HepG2 (cell line): ENCODE measurements around the gene STUB1. TPM values are rescaled to one million over a fixed set of nuclear protein-coding genes. Genes with fewer than 3 reads are reported as not detected.

Source experiments
- AHR ChIP-seq: IDR thresholded peaks from 2 replicates; pipeline ENCODE4 v1.6.1; 2018; ENCODE audit warnings: missing genetic modification reagents, missing compliant biosample characterization
- ATF7 ChIP-seq, 2 experiments: fragments of 450-650 bp in 1 of 2; sonication (generic) in 1 of 2; formaldehyde crosslinking in 1 of 2; IDR thresholded peaks; 2 replicates each; pipeline versions ENCODE4 v1.4.0 to v1.6.1; 2016 to 2020; ENCODE audit warnings: antibody characterized with exemption in 1 of 2, mild to moderate bottlenecking in 1 of 2, missing genetic modification reagents in 1 of 2
- CENPT ChIP-seq: sonication (generic); formaldehyde crosslinking; IDR thresholded peaks from 2 replicates; pipeline ENCODE4 v1.8.0; 2022; ENCODE audit warnings: low read depth, mild to moderate bottlenecking, moderate library complexity, missing genetic modification reagents
- ISX ChIP-seq: sonication (generic); formaldehyde crosslinking; conservative IDR thresholded peaks from 2 replicates; pipeline ENCODE4 v1.5.0; 2020; ENCODE audit warnings: missing genetic modification reagents
- JDP2 ChIP-seq: sonication (generic); formaldehyde crosslinking; IDR thresholded peaks from 2 replicates; pipeline ENCODE4 v1.8.1; 2022; ENCODE audit warnings: missing genetic modification reagents, borderline replicate concordance
- MAF1 ChIP-seq: sonication (generic); formaldehyde crosslinking; IDR thresholded peaks from 2 replicates; pipeline ENCODE4 v1.5.0; 2020; ENCODE audit warnings: missing genetic modification reagents, borderline replicate concordance
- MTF1 ChIP-seq: sonication (generic); formaldehyde crosslinking; IDR thresholded peaks from 2 replicates; pipeline ENCODE4 v1.5.0; 2020; ENCODE audit warnings: missing genetic modification reagents
- MXI1 ChIP-seq: IDR thresholded peaks from 3 replicates; pipeline ENCODE4 v1.6.1; 2012; ENCODE audit warnings: low read depth, low read length, inconsistent platforms, borderline replicate concordance
- MYC ChIP-seq: sonication (generic); formaldehyde crosslinking; IDR thresholded peaks from 2 replicates; pipeline ENCODE4 v1.9.0; 2021; ENCODE audit warnings: missing genetic modification reagents, borderline replicate concordance
- PCBP1 ChIP-seq: fragments of 200-400 bp; formaldehyde crosslinking; IDR thresholded peaks from 2 replicates; pipeline ENCODE4 v1.6.1; 2017; ENCODE audit warnings: mild to moderate bottlenecking, low read depth, low read length, borderline replicate concordance
- POGK ChIP-seq: sonication (generic); formaldehyde crosslinking; conservative IDR thresholded peaks from 2 replicates; pipeline ENCODE4 v1.8.0; 2022; ENCODE audit warnings: mild to moderate bottlenecking, moderate library complexity, missing genetic modification reagents
- RORA ChIP-seq: sonication (generic); formaldehyde crosslinking; IDR thresholded peaks from 2 replicates; pipeline ENCODE4 v1.5.0; 2020; ENCODE audit warnings: mild to moderate bottlenecking, missing genetic modification reagents, moderate library complexity
- SP2 ChIP-seq: sonication (generic); formaldehyde crosslinking; IDR thresholded peaks from 2 replicates; pipeline ENCODE4 v1.5.1; 2020; ENCODE audit warnings: mild to moderate bottlenecking, missing genetic modification reagents
- ZBTB42 ChIP-seq: sonication (generic); formaldehyde crosslinking; IDR thresholded peaks from 2 replicates; pipeline ENCODE4 v1.5.0; 2020; ENCODE audit warnings: mild to moderate bottlenecking, missing genetic modification reagents
- ZFP41 ChIP-seq: sonication (generic); formaldehyde crosslinking; IDR thresholded peaks from 2 replicates; pipeline ENCODE4 v1.4.0; 2020; ENCODE audit warnings: mild to moderate bottlenecking, missing genetic modification reagents, borderline replicate concordance
- ZFP90 ChIP-seq: sonication (generic); formaldehyde crosslinking; IDR thresholded peaks from 2 replicates; pipeline ENCODE4 v1.8.0; 2022; ENCODE audit warnings: missing genetic modification reagents, mild to moderate bottlenecking, inconsistent platforms, borderline replicate concordance
- ZNF12 ChIP-seq: sonication (generic); formaldehyde crosslinking; IDR thresholded peaks from 2 replicates; pipeline ENCODE4 v1.5.0; 2020; ENCODE audit warnings: missing genetic modification reagents
- ZNF143 ChIP-seq: sonication (generic); formaldehyde crosslinking; IDR thresholded peaks from 2 replicates; pipeline ENCODE4 v1.4.0; 2020; ENCODE audit warnings: missing genetic modification reagents
- ZNF350 ChIP-seq: sonication (generic); formaldehyde crosslinking; IDR thresholded peaks from 2 replicates; pipeline ENCODE4 v1.4.0; 2020; ENCODE audit warnings: mild to moderate bottlenecking, low read depth, missing genetic modification reagents, borderline replicate concordance
- ZNF574 ChIP-seq: sonication (generic); formaldehyde crosslinking; IDR thresholded peaks from 2 replicates; pipeline ENCODE4 v1.4.0; 2020; ENCODE audit warnings: missing genetic modification reagents
- polyA plus RNA-seq, 8 experiments: library from polyadenylated mRNA; depleted of rRNA in 3 of 8; stranded (reverse) in 7 of 8; unstranded in 1 of 8; fragments of >200 nt; fragmentation: Illumina TruSeq in 4 of 8; extraction: Trizol in 4 of 8; gene quantifications; 2 replicates each; pipeline versions ENCODE4 v1.2.1 to v1.2.3, GENCODE V29; 2011 to 2016; ENCODE audit warnings: low read depth in 4 of 8, missing spikeins in 1 of 8, mixed read lengths in 1 of 8; ENCODE audit not compliant: insufficient read depth in 1 of 8
- total RNA-seq, 5 experiments: library from RNA; depleted of rRNA; stranded (reverse); fragments of >200 nt; fragmentation: Illumina TruSeq; extraction: Trizol; gene quantifications; 2 replicates each; pipeline ENCODE4 v1.2.3, GENCODE V29; 2016; ENCODE audit warnings: low read depth in 1 of 5
- TF ChIP-seq, protein P1 (sequence below): sonication (generic); formaldehyde crosslinking; IDR thresholded peaks from 2 replicates; pipeline ENCODE4 v1.4.0; 2020; ENCODE audit warnings: missing genetic modification reagents, borderline replicate concordance

STUB1 gene
- total and polyA plus RNA-seq, 2 of the 13 experiments (the other 11 are each of a cell fraction or from before 2014, with no cell fraction given): 52.9 to 78.2 TPM

- TF ChIP-seq ZFP41 (CRISPR knock-in tag) (no peak), ZBTB42 (CRISPR knock-in tag) (no peak), ISX (CRISPR knock-in tag) (no peak), RORA (CRISPR knock-in tag) (no peak), MAF1 (CRISPR knock-in tag) (no peak), MYC (peak; percentile 80), CENPT (CRISPR knock-in tag) (peak; percentile 15), ZNF350 (no peak), MXI1 (peak; percentile 40; the same call in 1 of the 3 replicates), PCBP1 (no peak), MTF1 (no peak), POGK (CRISPR knock-in tag) (peak; percentile 57; the same call in 1 of the 2 replicates), ZNF574 (CRISPR knock-in tag) (peak; percentile 91), SP2 (CRISPR knock-in tag) (peak; percentile 64), ZFP90 (CRISPR knock-in tag) (0 out of 2 replicates have a peak, but pooled peaks have one; percentile 67), ATF7 (IDR thresholded peaks at IDR 0.05) (no peak), ATF7 (CRISPR knock-in tag; IDR thresholded peaks at IDR 0.05) (peak; percentile 48; the same call in 1 of the 2 replicates), JDP2 (CRISPR knock-in tag) (no peak; the same call in 1 of the 2 replicates), ZNF12 (CRISPR knock-in tag) (0 out of 2 replicates have a peak, but pooled peaks have one; percentile 20), AHR (CRISPR knock-in tag) (no peak; the same call in 1 of the 2 replicates), ZNF143 (CRISPR knock-in tag) (no peak)
- TF ChIP-seq, protein P1, sequence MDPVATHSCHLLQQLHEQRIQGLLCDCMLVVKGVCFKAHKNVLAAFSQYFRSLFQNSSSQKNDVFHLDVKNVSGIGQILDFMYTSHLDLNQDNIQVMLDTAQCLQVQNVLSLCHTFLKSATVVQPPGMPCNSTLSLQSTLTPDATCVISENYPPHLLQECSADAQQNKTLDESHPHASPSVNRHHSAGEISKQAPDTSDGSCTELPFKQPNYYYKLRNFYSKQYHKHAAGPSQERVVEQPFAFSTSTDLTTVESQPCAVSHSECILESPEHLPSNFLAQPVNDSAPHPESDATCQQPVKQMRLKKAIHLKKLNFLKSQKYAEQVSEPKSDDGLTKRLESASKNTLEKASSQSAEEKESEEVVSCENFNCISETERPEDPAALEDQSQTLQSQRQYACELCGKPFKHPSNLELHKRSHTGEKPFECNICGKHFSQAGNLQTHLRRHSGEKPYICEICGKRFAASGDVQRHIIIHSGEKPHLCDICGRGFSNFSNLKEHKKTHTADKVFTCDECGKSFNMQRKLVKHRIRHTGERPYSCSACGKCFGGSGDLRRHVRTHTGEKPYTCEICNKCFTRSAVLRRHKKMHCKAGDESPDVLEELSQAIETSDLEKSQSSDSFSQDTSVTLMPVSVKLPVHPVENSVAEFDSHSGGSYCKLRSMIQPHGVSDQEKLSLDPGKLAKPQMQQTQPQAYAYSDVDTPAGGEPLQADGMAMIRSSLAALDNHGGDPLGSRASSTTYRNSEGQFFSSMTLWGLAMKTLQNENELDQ: no peak
Observed at GRCh38 chr16:720990-721764, 41.0 kb downstream of the STUB1 start, which contains the start of gene ANTKMT (continued).
